Central memory CD4-positive, alpha-beta T cell (primary cell): ENCODE measurements around the gene NMS.
"Not testable (repeated sequence)": the region's sequence is repeated elsewhere in the genome, so short reads cannot be mapped to it uniquely, and the experiment has no call there.

Experiments used
- DNase-seq: peaks from one replicate; pipeline ENCODE4 v3.0.0; 2022
- total RNA-seq, 3 experiments: gene quantifications; one replicate each; lab custom pipeline; 2026; lab: John Stamatoyannopoulos, UW

NMS gene
- 0 reads per million in 3 experiments for total RNA-seq

GRCh38 chr2:100470182-100470581, at the start of gene NMS:
Gene NMS, plus strand, starts transcription at chr2:100470482. Its CDS starts 7 bp downstream, at chr2:100470489.
- no peak for DNase-seq

- no peak for DNase-seq
Observed at GRCh38 chr2:100422320-100423055, 47.8 kb upstream of the NMS start.

- no peak for DNase-seq
Observed at GRCh38 chr2:100423631-100424030, 46.7 kb upstream of the NMS start.

- DNase-seq: no peak
Observed at GRCh38 chr2:100424277-100424875, 45.9 kb upstream of the NMS start.

- DNase-seq: no peak
Observed at GRCh38 chr2:100425107-100425506, 45.2 kb upstream of the NMS start.

GRCh38 chr2:100425573-100426383, 44.5 kb upstream of the NMS start:
- no peak for DNase-seq

GRCh38 chr2:100426384-100426720, 43.9 kb upstream of the NMS start:
- DNase-seq: no peak

GRCh38 chr2:100427111-100427510, 43.2 kb upstream of the NMS start:
- no peak for DNase-seq

GRCh38 chr2:100427627-100428258, 42.5 kb upstream of the NMS start:
- DNase-seq: peak; percentile 29

GRCh38 chr2:100429726-100430125, 40.6 kb upstream of the NMS start:
- DNase-seq: no peak

GRCh38 chr2:100437751-100438150, 32.5 kb upstream of the NMS start:
- DNase-seq: no peak

- DNase-seq: no peak
Observed at GRCh38 chr2:100446696-100447095, 23.6 kb upstream of the NMS start.

GRCh38 chr2:100451092-100451491, 19.2 kb upstream of the NMS start:
- DNase-seq: no peak

- DNase-seq: no peak
Observed at GRCh38 chr2:100451734-100452133, 18.5 kb upstream of the NMS start.

- no peak for DNase-seq
Observed at GRCh38 chr2:100453853-100454252, 16.4 kb upstream of the NMS start.

- not testable (repeated sequence) for DNase-seq
Observed at GRCh38 chr2:100456357-100456756, 13.9 kb upstream of the NMS start.

GRCh38 chr2:100460904-100461530, 9.3 kb upstream of the NMS start:
- no peak for DNase-seq

- no peak for DNase-seq
Observed at GRCh38 chr2:100470898-100471514, 724 bp downstream of the NMS start.

- DNase-seq: no peak
Observed at GRCh38 chr2:100476606-100477005, 6.3 kb downstream of the NMS start.

GRCh38 chr2:100482741-100483140, 12.5 kb downstream of the NMS start:
- DNase-seq: no peak

- no peak for DNase-seq
Observed at GRCh38 chr2:100483895-100484294, 13.6 kb downstream of the NMS start.

GRCh38 chr2:100484390-100484789, 14.1 kb downstream of the NMS start:
- no peak for DNase-seq
